Stimulated activated CD8-positive, alpha-beta memory T cell treated with anti-CD3 and anti-CD28 coated beads, Interleukin-4, amount 100 ng/mL, for 4 hours (primary cell): Measurements from ENCODE around the gene USP4.
A peak's percentile ranks its signal among the peaks of the same experiment; 100 is the strongest.
"Not testable (repeated sequence)": the region's sequence is repeated elsewhere in the genome, so short reads cannot be mapped to it uniquely, and the experiment has no call there.

Experiments used
- DNase-seq, 2 donors: peaks; one replicate each; pipeline ENCODE4 v3.0.0-alpha.2; 2020; ENCODE audit warnings: low read depth in 2 of 2, low spot score in 1 of 2

Gene USP4

GRCh38 chr3:49339941-49340800 lies at the start of gene USP4:
Gene USP4, minus strand, starts transcription at chr3:49340053. Its CDS starts 29 bp downstream, at chr3:49340024.
- DNase-seq: peak; percentile 76 to 92

GRCh38 chr3:49389297-49389696 lies 49.4 kb upstream of the USP4 start:
- DNase-seq: no peak

GRCh38 chr3:49388289-49388820 lies 48.5 kb upstream of the USP4 start:
- DNase-seq: no peak

GRCh38 chr3:49387721-49388120 lies 47.9 kb upstream of the USP4 start:
- no peak for DNase-seq

GRCh38 chr3:49386056-49386756 lies 46.4 kb upstream of the USP4 start:
- DNase-seq: no peak

GRCh38 chr3:49385617-49386016 lies 45.8 kb upstream of the USP4 start:
- no peak for DNase-seq

GRCh38 chr3:49383387-49383786 lies 43.5 kb upstream of the USP4 start:
- no peak for DNase-seq

GRCh38 chr3:49378249-49378895 lies 38.5 kb upstream of the USP4 start:
- DNase-seq: no peak

- peak; percentile 12 to 45 for DNase-seq
These were observed 37.6 kb upstream of the USP4 start for GRCh38 chr3:49377483-49377882.

- DNase-seq: no peak
These were observed 32.1 kb upstream of the USP4 start for GRCh38 chr3:49371946-49372345.

GRCh38 chr3:49370585-49371290 lies 30.9 kb upstream of the USP4 start:
- DNase-seq: no peak

- DNase-seq: no peak
These were observed 22.7 kb upstream of the USP4 start for GRCh38 chr3:49362561-49362960.

GRCh38 chr3:49359623-49360022 lies 19.8 kb upstream of the USP4 start:
- no peak for DNase-seq

GRCh38 chr3:49358884-49359225 lies 19.0 kb upstream of the USP4 start:
- DNase-seq: no peak

GRCh38 chr3:49358217-49358883 lies 18.5 kb upstream of the USP4 start, which contains the start of gene GPX1:
Gene GPX1, minus strand, starts transcription at chr3:49358353. Its CDS starts 75 bp downstream, at chr3:49358278.
- peak in 1 of 2 donors; percentile 51 for DNase-seq

- peak in 1 of 2 donors; percentile 24 for DNase-seq
These were observed 17.8 kb upstream of the USP4 start for GRCh38 chr3:49357443-49358216.

- not testable (repeated sequence) for DNase-seq
These were observed 17.2 kb upstream of the USP4 start for GRCh38 chr3:49357095-49357442.

GRCh38 chr3:49352890-49353421 lies 13.1 kb upstream of the USP4 start:
- no peak for DNase-seq

GRCh38 chr3:49352281-49352680 lies 12.4 kb upstream of the USP4 start:
- DNase-seq: no peak
